Measurements from ENCODE around the gene CST9L. TPM values are rescaled to one million over a fixed set of nuclear protein-coding genes. Genes with fewer than 3 reads are reported as not detected.

Gene CST9L
- total and polyA plus RNA-seq, 2 of the 13 experiments (the other 11 are each of a cell fraction or from before 2014, with no cell fraction given) = 0.15 TPM; not detected in 1

- TF ChIP-seq HMGXB3 (CRISPR knock-in tag; IDR thresholded peaks at IDR 0.05; ENCODE audit: borderline replicate concordance) (no peak), ZNF414 (CRISPR knock-in tag; IDR thresholded peaks at IDR 0.05) (no peak), ZNF331 (CRISPR knock-in tag; IDR thresholded peaks at IDR 0.05) (no peak), CSRNP1 (CRISPR knock-in tag; IDR thresholded peaks at IDR 0.05) (no peak), TRIM24 (CRISPR knock-in tag; IDR thresholded peaks at IDR 0.05) (no peak), KIAA2018 (CRISPR knock-in tag; IDR thresholded peaks at IDR 0.05; ENCODE audit: borderline replicate concordance) (no peak), MBD4 (IDR thresholded peaks at IDR 0.05; ENCODE audit: borderline replicate concordance, low read length) (no peak), ZNF577 (CRISPR knock-in tag; IDR thresholded peaks at IDR 0.05; ENCODE audit: borderline replicate concordance, low read depth) (no peak), ZNF136 (CRISPR knock-in tag; IDR thresholded peaks at IDR 0.05; ENCODE audit: low read depth) (no peak), CAMTA2 (CRISPR knock-in tag; IDR thresholded peaks at IDR 0.05; ENCODE audit: borderline replicate concordance) (no peak), ZNF747 (CRISPR knock-in tag; IDR thresholded peaks at IDR 0.05; ENCODE audit: borderline replicate concordance) (no peak), HNRNPK (IDR thresholded peaks at IDR 0.05; ENCODE audit: low read depth, low read length, poor library complexity, severe bottlenecking) (no peak), ZBTB7A (CRISPR knock-in tag; IDR thresholded peaks at IDR 0.05) (no peak)
Measured at GRCh38 chr20:23566199-23566932, 1.9 kb downstream of the CST9L start (continued).
